DMS53 treated with DMSO at 0.1 percent for 48 hours (cell line): ENCODE results near the gene ERP44.
"Not testable (repeated sequence)": the region's sequence is repeated elsewhere in the genome, so short reads cannot be mapped to it uniquely, and the experiment has no call there.

Experiments
- DNase-seq: peaks from one replicate; lab custom pipeline; 2025; ENCODE audit not compliant: unreplicated experiment; lab: John Stamatoyannopoulos, UW

ERP44 gene

GRCh38 chr9:100101608-100102007 lies 2.8 kb upstream of the ERP44 start:
- DNase-seq = no peak

GRCh38 chr9:100100146-100100667 lies 1.4 kb upstream of the ERP44 start:
- DNase-seq = no peak

- DNase-seq = no peak
Observed at GRCh38 chr9:100099722-100100042, 882 bp upstream of the ERP44 start.

- peak; percentile 45 for DNase-seq
Observed at GRCh38 chr9:100098046-100098886, 534 bp downstream of the ERP44 start.

- DNase-seq = no peak
Observed at GRCh38 chr9:100096378-100096916, 2.4 kb downstream of the ERP44 start.

GRCh38 chr9:100094411-100094810 lies 4.4 kb downstream of the ERP44 start:
- not testable (repeated sequence) for DNase-seq

- DNase-seq = no peak
Observed at GRCh38 chr9:100092066-100092465, 6.7 kb downstream of the ERP44 start.

GRCh38 chr9:100091650-100092049 lies 7.2 kb downstream of the ERP44 start:
- DNase-seq = no peak

- no peak for DNase-seq
Observed at GRCh38 chr9:100090880-100091279, 7.9 kb downstream of the ERP44 start.

- no peak for DNase-seq
Observed at GRCh38 chr9:100088202-100088601, 10.6 kb downstream of the ERP44 start.

GRCh38 chr9:100087218-100087617 lies 11.6 kb downstream of the ERP44 start:
- no peak for DNase-seq

- DNase-seq = no peak
Observed at GRCh38 chr9:100086097-100086635, 12.6 kb downstream of the ERP44 start.

GRCh38 chr9:100084734-100085133 lies 14.1 kb downstream of the ERP44 start:
- DNase-seq = no peak

- DNase-seq = no peak
Observed at GRCh38 chr9:100084128-100084453, 14.7 kb downstream of the ERP44 start.

- no peak for DNase-seq
Observed at GRCh38 chr9:100083448-100084127, 15.2 kb downstream of the ERP44 start.

- no peak for DNase-seq
Observed at GRCh38 chr9:100082782-100083181, 16.0 kb downstream of the ERP44 start.

GRCh38 chr9:100076256-100076655 lies 22.5 kb downstream of the ERP44 start:
- not testable (repeated sequence) for DNase-seq

GRCh38 chr9:100074989-100075388 lies 23.8 kb downstream of the ERP44 start:
- DNase-seq = no peak

- no peak for DNase-seq
Observed at GRCh38 chr9:100074093-100074492, 24.7 kb downstream of the ERP44 start.

GRCh38 chr9:100072805-100073204 lies 26.0 kb downstream of the ERP44 start:
- no peak for DNase-seq

GRCh38 chr9:100071271-100071670 lies 27.5 kb downstream of the ERP44 start:
- DNase-seq = no peak
